Aorta (tissue), 5 donors: ENCODE data around the gene LRP1B. TPM values are rescaled to one million over a fixed set of nuclear protein-coding genes. Genes with fewer than 3 reads are reported as not detected.

ENCODE experiments used
- ATAC-seq: fragments of 200-7000 bp; cut with Tn5 transposase; one replicate; pipeline ENCODE4 v1.9.1; 2022; ENCODE audit warnings: moderate library complexity; ENCODE audit not compliant: low FRiP score
- DNase-seq, 2 donors: peaks; one replicate each; pipeline ENCODE4 v3.0.0-alpha.2; 2020
- H3K27ac ChIP-seq, 2 donors: one replicate each; pipeline ENCODE4 v1.5.1; 2013; ENCODE audit warnings: low read length in 2 of 2, mild to moderate bottlenecking in 2 of 2, moderate library complexity in 2 of 2, control low read depth in 1 of 2, inconsistent platforms in 1 of 2, low read depth in 1 of 2
- H3K27me3 ChIP-seq, 2 donors: one replicate each; pipeline ENCODE4 v1.6.1; 2013; ENCODE audit warnings: control low read depth in 1 of 2, low read length in 1 of 2, mild to moderate bottlenecking in 1 of 2, moderate library complexity in 1 of 2; ENCODE audit not compliant: insufficient read depth in 2 of 2, control insufficient read depth in 1 of 2
- H3K36me3 ChIP-seq, 2 donors: one replicate each; pipeline ENCODE4 v1.6.1; 2013; ENCODE audit warnings: control low read depth in 1 of 2, low read length in 1 of 2, mild to moderate bottlenecking in 1 of 2; ENCODE audit not compliant: insufficient read depth in 2 of 2, control insufficient read depth in 1 of 2
- H3K4me1 ChIP-seq, 2 donors: one replicate each; pipeline ENCODE4 v1.6.1; 2013; ENCODE audit warnings: low read length in 2 of 2, control low read depth in 1 of 2, mild to moderate bottlenecking in 1 of 2, moderate library complexity in 1 of 2; ENCODE audit not compliant: insufficient read depth in 2 of 2, control insufficient read depth in 1 of 2
- H3K4me3 ChIP-seq, 2 donors: one replicate each; pipeline ENCODE4 v1.5.1; 2013; ENCODE audit warnings: low read length in 2 of 2, control low read depth in 1 of 2, mild to moderate bottlenecking in 1 of 2
- H3K9me3 ChIP-seq: one replicate; pipeline ENCODE4 v1.6.1; 2013; ENCODE audit warnings: mild to moderate bottlenecking, low read length; ENCODE audit not compliant: control insufficient read depth
- WGBS, 2 donors: extraction: QIAGEN DNeasy Blood & Tissue Kit; methylation state at CpG; one replicate each; pipeline ENCODE4 v1.1.7; 2013; 5-methylcytosine and 5-hydroxymethylcytosine counted together
- intact Hi-C, 2 donors: fragments of 100-400 bp; cut with DNase I; formaldehyde crosslinking; loops; one replicate each; pipeline versions ENCODE4 v1.14.2 to v1.15.0; 2022
- polyA plus RNA-seq, 2 donors: library from polyadenylated mRNA; stranded (reverse); fragments of 200-250 nt; gene quantifications; one replicate each; pipeline ENCODE4 v1.2.3, GENCODE V29; 2013
- total RNA-seq, 2 donors: library from RNA; stranded (reverse); fragmentation: NEBNext Ultra II Directional; extraction: Animal tissue kit (Norgen Biotek cat#: 25700); gene quantifications; one replicate each; pipeline ENCODE4 v1.2.1, GENCODE V29; 2021
- donor health status: healthy with polysubstance abuse.
- donor health status: Bipolar disorder and iron deficiency.
- donor health status: DM: no; HTN: no; CAD: no.
- donor health status: DM: no; HTN: no; CAD: no.
- donor health status: DM: yes; HTN: yes; CAD: no.

The LRP1B gene
- total and polyA plus RNA-seq, 4 donors, result 0.33 to 0.94 TPM; not detected in 2

GRCh38 chr2:141741652-141742051, 389.2 kb downstream of the LRP1B start:
- no peaks in the 10 kb centered on the region for H3K9me3 ChIP-seq
- ATAC-seq (no peak), DNase-seq (no peak)
- 77 to 89% methylated on average over 3 of the region's 3 CpGs for WGBS, 2 donors
- H3K4me1 ChIP-seq, result no peaks in the 10 kb centered on the region
- H3K36me3 ChIP-seq, result no peaks in the 10 kb centered on the region
- H3K27ac ChIP-seq, result no peak overlapping the region
- no peaks in the 10 kb centered on the region for H3K27me3 ChIP-seq
- no peak overlapping the region for H3K4me3 ChIP-seq
- intact Hi-C loops, result no loop called here

DNA sequence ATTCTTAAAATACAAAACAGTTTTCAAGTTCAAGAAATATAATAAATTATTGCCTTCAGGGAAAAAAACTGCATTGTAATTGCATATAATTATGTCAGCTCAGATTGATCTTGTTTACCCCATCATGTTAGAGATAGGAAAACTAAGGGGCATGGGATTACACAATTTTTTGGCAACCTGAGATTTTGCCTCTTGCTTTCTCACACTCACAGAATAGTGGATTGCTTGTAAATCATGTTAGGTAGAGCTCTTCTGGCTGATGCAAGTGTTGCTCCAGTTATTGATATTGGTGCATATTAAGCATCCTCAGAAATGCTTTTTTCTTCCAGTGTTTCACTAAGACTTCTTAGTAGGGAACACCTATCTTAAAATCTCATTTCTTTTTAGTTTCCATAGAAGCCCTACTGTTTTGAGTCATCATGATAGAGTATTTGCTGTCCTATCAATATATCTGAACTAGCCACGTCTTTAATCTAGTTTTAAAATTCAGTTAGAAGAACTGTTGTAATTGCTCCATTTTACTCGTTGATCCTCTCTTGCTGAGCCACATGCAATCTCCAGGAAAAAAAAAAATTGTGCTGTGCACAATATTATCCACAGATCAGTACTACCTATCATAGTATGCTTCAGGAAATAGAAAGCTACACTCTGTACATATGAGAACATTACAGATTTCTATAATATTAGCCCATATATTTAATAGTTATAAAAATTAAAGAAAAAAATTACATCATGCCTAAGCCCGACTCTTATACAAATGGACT, 393.1 kb downstream of the LRP1B start:
- H3K9me3 ChIP-seq, result no peaks in the 10 kb centered on the region
- no peaks in the 10 kb centered on the region for H3K27me3 ChIP-seq
- H3K4me3 ChIP-seq, result no peak overlapping the region
- 59 to 66% methylated on average over 3 of the region's 3 CpGs for WGBS, 2 donors
- no peak overlapping the region for H3K27ac ChIP-seq
- no peak for ATAC-seq
- intact Hi-C loops, result no loop called here
- no peaks in the 10 kb centered on the region for H3K4me1 ChIP-seq
- DNase-seq, result no peak
- no peaks in the 10 kb centered on the region for H3K36me3 ChIP-seq

DNA sequence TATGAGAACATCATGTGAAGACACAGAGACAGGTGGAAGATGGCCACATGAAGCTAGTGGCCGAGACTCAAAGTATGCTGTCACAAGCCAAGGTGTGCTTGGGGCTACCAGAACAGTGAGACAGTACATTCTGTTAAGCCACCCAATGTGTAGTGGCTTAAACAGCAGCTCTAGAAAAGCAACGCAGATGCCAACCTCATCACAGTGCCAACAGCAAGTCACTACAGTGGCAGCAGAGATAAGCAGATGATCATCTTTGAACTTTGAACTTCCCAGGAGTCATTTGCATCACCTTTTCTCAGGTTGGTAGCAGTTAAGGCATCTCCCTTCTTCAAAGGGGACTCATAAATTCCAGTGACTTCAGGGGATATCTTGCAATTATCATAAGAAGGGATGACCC, 394.4 kb downstream of the LRP1B start:
- WGBS, 2 donors, result 91 to 98% methylated on average over 2 of the region's 2 CpGs
- H3K9me3 ChIP-seq, result no peaks in the 10 kb centered on the region
- intact Hi-C loops, result no loop called here
- H3K27ac ChIP-seq, result no peak overlapping the region
- H3K36me3 ChIP-seq, result no peaks in the 10 kb centered on the region
- H3K27me3 ChIP-seq, result no peaks in the 10 kb centered on the region
- H3K4me1 ChIP-seq, result no peaks in the 10 kb centered on the region
- no peak for DNase-seq
- no peak for ATAC-seq
- no peak overlapping the region for H3K4me3 ChIP-seq

DNA sequence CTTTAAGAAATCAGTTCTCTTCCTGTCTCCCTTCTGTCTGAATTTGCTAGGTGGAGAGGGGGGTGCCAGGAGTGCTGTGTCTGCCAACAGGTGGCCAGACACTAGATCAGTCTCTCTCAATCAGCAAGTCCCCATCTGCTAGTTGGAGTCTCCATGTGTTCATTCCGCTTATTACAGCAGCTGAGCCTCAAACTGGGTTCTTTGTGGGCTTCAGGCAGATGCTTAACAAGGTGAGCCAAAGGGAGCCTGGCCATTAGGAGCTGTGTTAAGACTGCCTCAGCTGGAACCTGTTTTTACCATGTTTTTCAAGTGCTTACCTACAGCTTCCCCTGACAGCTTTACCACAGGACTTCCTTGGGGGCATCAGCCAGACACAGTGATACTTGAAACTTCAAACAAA, 401.9 kb downstream of the LRP1B start:
- no peaks in the 10 kb centered on the region for H3K4me1 ChIP-seq
- ATAC-seq, result no peak
- no peak overlapping the region for H3K4me3 ChIP-seq
- no peaks in the 10 kb centered on the region for H3K27me3 ChIP-seq
- DNase-seq, result no peak
- H3K27ac ChIP-seq, result no peak overlapping the region
- intact Hi-C loops, result no loop called here
- no peaks in the 10 kb centered on the region for H3K9me3 ChIP-seq
- 80 to 97% methylated on average over 1 of the region's 1 CpG for WGBS, 2 donors
- H3K36me3 ChIP-seq, result no peaks in the 10 kb centered on the region

GRCh38 chr2:141728142-141728541, 402.7 kb downstream of the LRP1B start:
- no peak overlapping the region for H3K4me3 ChIP-seq
- DNase-seq (no peak), ATAC-seq (no peak)
- no peaks in the 10 kb centered on the region for H3K36me3 ChIP-seq
- WGBS, 2 donors, result 65 to 68% methylated on average over 3 of the region's 3 CpGs
- no peaks in the 10 kb centered on the region for H3K9me3 ChIP-seq
- intact Hi-C loops, result no loop called here
- H3K27ac ChIP-seq, result no peak overlapping the region
- no peaks in the 10 kb centered on the region for H3K27me3 ChIP-seq
- no peaks in the 10 kb centered on the region for H3K4me1 ChIP-seq

DNA sequence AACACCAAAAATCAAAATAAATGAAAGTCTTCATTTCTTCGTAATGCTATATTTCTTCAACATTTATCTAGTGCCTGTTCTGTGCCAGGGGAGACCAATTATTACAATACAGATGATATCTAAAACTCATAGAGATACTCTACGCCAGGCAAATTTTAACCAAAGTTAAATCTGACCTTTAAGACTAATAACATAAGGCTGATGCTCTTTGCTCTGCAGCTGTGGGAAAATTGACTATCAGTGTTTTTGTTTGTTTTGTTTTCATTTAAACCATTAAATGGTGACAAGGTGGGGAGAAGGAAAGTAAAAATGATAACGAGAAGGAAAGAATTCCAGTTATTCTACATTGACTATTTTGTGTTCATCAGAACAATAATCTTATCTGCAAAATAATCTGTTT, 406.4 kb downstream of the LRP1B start:
- no peak for DNase-seq
- no peaks in the 10 kb centered on the region for H3K4me1 ChIP-seq
- no peaks in the 10 kb centered on the region for H3K9me3 ChIP-seq
- 74 to 76% methylated on average over 3 of the region's 3 CpGs for WGBS, 2 donors
- ATAC-seq, result no peak
- no peak overlapping the region for H3K4me3 ChIP-seq
- intact Hi-C loops, result no loop called here
- no peak overlapping the region for H3K27ac ChIP-seq
- H3K36me3 ChIP-seq, result no peaks in the 10 kb centered on the region
- no peaks in the 10 kb centered on the region for H3K27me3 ChIP-seq

- no peak overlapping the region for H3K27ac ChIP-seq
- ATAC-seq (no peak), DNase-seq (no peak)
- H3K27me3 ChIP-seq, result no peaks in the 10 kb centered on the region
- 42 to 46% methylated on average over 2 of the region's 2 CpGs for WGBS, 2 donors
- intact Hi-C loops, result no loop called here
- H3K36me3 ChIP-seq, result no peaks in the 10 kb centered on the region
- H3K4me3 ChIP-seq, result no peak overlapping the region
- no peaks in the 10 kb centered on the region for H3K9me3 ChIP-seq
- H3K4me1 ChIP-seq, result no peaks in the 10 kb centered on the region
Measured at GRCh38 chr2:141723814-141724213, 407.0 kb downstream of the LRP1B start.

DNA sequence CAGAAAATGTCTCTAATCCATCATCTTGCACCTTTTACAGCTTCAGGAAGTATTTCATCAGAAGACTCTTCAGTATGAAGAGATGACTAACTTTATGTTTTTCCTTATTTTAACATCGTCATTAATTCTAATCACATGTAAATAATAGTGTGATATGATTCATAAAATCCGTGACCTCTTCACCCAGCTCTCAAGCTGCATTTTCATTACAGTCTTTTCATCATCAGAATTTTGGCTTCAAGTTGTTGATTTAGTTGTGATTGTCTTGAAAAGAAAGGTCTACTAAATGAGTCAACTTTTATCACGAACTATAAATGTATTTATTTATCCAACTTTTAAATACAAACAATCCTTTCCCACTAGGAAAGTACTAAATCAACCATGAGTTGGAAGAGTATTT, 410.3 kb downstream of the LRP1B start:
- H3K27me3 ChIP-seq, result no peaks in the 10 kb centered on the region
- 38 to 52% methylated on average over 3 of the region's 3 CpGs for WGBS, 2 donors
- H3K4me3 ChIP-seq, result no peak overlapping the region
- no peaks in the 10 kb centered on the region for H3K9me3 ChIP-seq
- no peaks in the 10 kb centered on the region for H3K36me3 ChIP-seq
- no peak for DNase-seq
- H3K27ac ChIP-seq, result no peak overlapping the region
- no peak for ATAC-seq
- no peaks in the 10 kb centered on the region for H3K4me1 ChIP-seq
- intact Hi-C loops, result no loop called here

DNA sequence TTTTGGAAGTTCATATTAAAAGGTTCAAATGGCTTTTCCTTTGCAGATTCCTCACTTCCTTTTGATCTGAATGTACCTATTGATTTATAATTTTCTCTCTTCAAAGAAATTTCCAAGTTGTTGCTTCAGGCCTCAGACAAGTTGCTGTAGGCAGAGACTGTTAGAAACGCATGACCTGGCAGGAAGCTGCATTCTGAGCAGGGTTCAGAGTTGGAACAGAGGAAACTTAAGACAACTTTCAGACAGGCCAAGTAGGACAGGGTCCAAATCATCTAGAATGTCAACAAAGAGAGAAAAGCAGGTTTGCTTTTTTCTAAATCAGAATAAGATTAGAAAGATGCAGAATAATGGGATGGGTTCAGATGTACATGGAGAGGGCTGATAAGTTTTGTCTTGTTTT, 416.3 kb downstream of the LRP1B start:
- Histone ChIP-seq H3K9me3 (no peaks in the 10 kb centered on the region), H3K36me3 (no peaks in the 10 kb centered on the region), H3K4me3 (no peak overlapping the region), H3K27me3 (no peaks in the 10 kb centered on the region), H3K27ac (no peak overlapping the region), H3K4me1 (no peaks in the 10 kb centered on the region)
- no peak for ATAC-seq
- DNase-seq, result no peak
- 6 to 16% methylated on average over 1 of the region's 1 CpG for WGBS, 2 donors
- intact Hi-C loops, result no loop called here
